Measurements from ENCODE around the gene OSBPL6. TPM values are rescaled to one million over a fixed set of nuclear protein-coding genes. Genes with fewer than 3 reads are reported as not detected.

Gene OSBPL6
- total and polyA plus RNA-seq, 11 donors = 1.2 to 9.6 (median 4.2) TPM

- Histone ChIP-seq H3K27ac (no peak overlapping the region), H3K27me3 (no peaks in the 10 kb centered on the region), H3K4me3 (no peak overlapping the region), H3K9me3 (no peaks in the 10 kb centered on the region), H3K4me1 (peaks cover 0 to 13% (median 0%) of the 10 kb centered on the region in 12 donors), H3K36me3 (no peaks in the 10 kb centered on the region)
- ATAC-seq = no peak
- 69 to 82% (median 75%) methylated on average over 4 of the region's 4 CpGs for WGBS, 4 donors
- no peak for TF ChIP-seq POLR2A (IDR thresholded peaks at IDR 0.05)
- TF ChIP-seq, protein P1, sequence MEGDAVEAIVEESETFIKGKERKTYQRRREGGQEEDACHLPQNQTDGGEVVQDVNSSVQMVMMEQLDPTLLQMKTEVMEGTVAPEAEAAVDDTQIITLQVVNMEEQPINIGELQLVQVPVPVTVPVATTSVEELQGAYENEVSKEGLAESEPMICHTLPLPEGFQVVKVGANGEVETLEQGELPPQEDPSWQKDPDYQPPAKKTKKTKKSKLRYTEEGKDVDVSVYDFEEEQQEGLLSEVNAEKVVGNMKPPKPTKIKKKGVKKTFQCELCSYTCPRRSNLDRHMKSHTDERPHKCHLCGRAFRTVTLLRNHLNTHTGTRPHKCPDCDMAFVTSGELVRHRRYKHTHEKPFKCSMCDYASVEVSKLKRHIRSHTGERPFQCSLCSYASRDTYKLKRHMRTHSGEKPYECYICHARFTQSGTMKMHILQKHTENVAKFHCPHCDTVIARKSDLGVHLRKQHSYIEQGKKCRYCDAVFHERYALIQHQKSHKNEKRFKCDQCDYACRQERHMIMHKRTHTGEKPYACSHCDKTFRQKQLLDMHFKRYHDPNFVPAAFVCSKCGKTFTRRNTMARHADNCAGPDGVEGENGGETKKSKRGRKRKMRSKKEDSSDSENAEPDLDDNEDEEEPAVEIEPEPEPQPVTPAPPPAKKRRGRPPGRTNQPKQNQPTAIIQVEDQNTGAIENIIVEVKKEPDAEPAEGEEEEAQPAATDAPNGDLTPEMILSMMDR (IDR thresholded peaks at IDR 0.05) = no peak
- no peak for DNase-seq
- intact Hi-C loops (cut with DNase I) = loop anchor here in 8 of 10 donors (5.0 kb wide), 3 partner anchors 152 to 172 kb away; partner anchors contain the start of gene RBM45 (in 1 of the 8)
These were observed 90.4 kb downstream of the OSBPL6 start for GRCh38 chr2:178284613-178285286.

DNA sequence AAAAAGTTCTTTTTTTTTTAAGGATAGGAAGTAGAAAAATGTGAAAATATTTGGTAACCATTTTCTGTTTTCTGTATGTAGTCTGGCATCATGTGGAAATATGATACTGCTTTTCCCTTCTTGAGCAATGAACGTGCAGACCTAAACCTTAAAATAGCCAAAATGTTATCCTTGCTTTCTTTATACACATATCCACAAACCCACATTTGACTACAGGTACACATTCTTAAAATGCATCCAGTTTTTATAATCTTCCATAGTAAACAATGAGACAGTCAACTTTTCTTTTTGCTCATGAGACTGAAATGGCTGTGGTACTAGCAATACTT lies 90.9 kb downstream of the OSBPL6 start:
- TF ChIP-seq, protein P1 (IDR thresholded peaks at IDR 0.05) = no peak
- Histone ChIP-seq H3K9me3 (no peaks in the 10 kb centered on the region), H3K27ac (no peak overlapping the region), H3K4me1 (peaks cover 0 to 13% (median 0%) of the 10 kb centered on the region in 12 donors), H3K36me3 (no peaks in the 10 kb centered on the region), H3K27me3 (no peaks in the 10 kb centered on the region), H3K4me3 (no peak overlapping the region)
- 47 to 56% (median 48%) methylated on average over 1 of the region's 1 CpG for WGBS, 4 donors
- ATAC-seq (no peak), DNase-seq (no peak)
- intact Hi-C loops (cut with DNase I) = no loop called here

DNA sequence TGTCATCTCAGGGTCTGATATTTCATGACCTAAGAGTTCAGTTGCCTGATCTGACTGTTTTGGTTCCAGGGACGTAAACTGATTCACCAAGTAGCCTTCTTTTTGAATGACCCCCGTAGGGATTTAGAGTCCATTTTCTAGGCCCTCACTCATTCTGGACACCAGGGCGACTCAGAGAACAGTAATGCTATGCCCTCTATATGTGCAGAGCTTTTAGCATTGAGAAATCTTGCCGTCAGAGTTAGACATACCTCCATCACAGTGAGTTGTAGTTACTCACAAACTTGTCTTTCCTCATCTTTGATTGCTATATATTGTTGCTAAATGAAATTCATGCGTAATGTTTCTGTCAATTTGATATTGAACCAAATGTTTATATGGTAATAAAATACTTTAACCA lies 92.3 kb downstream of the OSBPL6 start:
- ATAC-seq = no peak
- Histone ChIP-seq H3K27me3 (no peaks in the 10 kb centered on the region), H3K4me3 (no peak overlapping the region), H3K36me3 (no peaks in the 10 kb centered on the region), H3K4me1 (peaks cover 0 to 13% (median 0%) of the 10 kb centered on the region in 12 donors), H3K9me3 (no peaks in the 10 kb centered on the region), H3K27ac (no peak overlapping the region)
- no peak for DNase-seq
- 69 to 76% (median 73%) methylated on average over 5 of the region's 5 CpGs for WGBS, 4 donors
- TF ChIP-seq POLR2A (IDR thresholded peaks at IDR 0.05) = no peak
- TF ChIP-seq, protein P1 (IDR thresholded peaks at IDR 0.05) = no peak
- intact Hi-C loops (cut with DNase I) = no loop called here

GRCh38 chr2:178287652-178288344 lies 93.5 kb downstream of the OSBPL6 start:
- H3K36me3 ChIP-seq = no peaks in the 10 kb centered on the region
- H3K27me3 ChIP-seq = no peaks in the 10 kb centered on the region
- ATAC-seq (no peak), DNase-seq (no peak)
- no peak for TF ChIP-seq POLR2A (IDR thresholded peaks at IDR 0.05)
- H3K9me3 ChIP-seq = no peaks in the 10 kb centered on the region
- no peak overlapping the region for H3K4me3 ChIP-seq
- H3K27ac ChIP-seq = no peak overlapping the region
- H3K4me1 ChIP-seq = peaks cover 0 to 3% (median 0%) of the 10 kb centered on the region in 12 donors
- intact Hi-C loops (cut with DNase I) = no loop called here
- WGBS, 4 donors = 37 to 49% (median 46%) methylated on average over 3 of the region's 3 CpGs

All from heart left ventricle (tissue), 16 donors.